Measurements from ENCODE around the gene DTWD1. TPM values are rescaled to one million over a fixed set of nuclear protein-coding genes. Genes with fewer than 3 reads are reported as not detected.

DTWD1 gene
- total RNA-seq, 4 donors from 2014 or later = 16.2 to 36.0 (median 27.8) TPM

DNA sequence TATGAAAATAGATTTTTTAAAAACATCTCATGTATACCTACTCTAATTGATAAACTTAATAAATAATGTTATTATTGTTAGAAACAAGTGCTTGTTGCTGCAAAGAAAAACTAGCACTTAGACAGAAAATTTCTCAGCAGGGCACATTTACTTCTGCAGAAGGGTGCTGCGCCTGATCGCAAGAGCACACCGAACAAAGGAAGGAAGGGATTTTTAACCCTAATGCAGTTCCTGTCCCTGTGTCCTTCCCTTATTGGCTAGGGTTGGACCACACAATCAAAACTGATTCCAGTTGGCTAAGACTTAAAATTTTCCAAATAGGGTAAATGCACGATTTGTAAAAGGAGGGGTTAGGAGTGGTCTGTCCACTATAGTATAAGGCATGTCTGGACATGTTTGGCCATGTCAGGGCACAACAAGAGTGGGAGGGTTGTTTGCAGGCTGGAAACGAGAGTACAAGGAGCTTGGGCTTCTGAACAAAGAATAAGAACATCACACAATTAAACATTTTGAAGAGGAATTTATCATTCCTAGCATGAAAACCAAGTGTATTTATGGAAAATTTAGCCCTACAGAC is 4.7 kb downstream of the DTWD1 start:
- DNase-seq = no peak
- no peaks in the 10 kb centered on the region for H3K27me3 ChIP-seq
- peaks cover 8 to 10% of the 10 kb centered on the region in 2 donors for H3K36me3 ChIP-seq
- no peaks in the 10 kb centered on the region for H3K9me3 ChIP-seq
- no peak overlapping the region for H3K27ac ChIP-seq
- TF ChIP-seq, protein P1, sequence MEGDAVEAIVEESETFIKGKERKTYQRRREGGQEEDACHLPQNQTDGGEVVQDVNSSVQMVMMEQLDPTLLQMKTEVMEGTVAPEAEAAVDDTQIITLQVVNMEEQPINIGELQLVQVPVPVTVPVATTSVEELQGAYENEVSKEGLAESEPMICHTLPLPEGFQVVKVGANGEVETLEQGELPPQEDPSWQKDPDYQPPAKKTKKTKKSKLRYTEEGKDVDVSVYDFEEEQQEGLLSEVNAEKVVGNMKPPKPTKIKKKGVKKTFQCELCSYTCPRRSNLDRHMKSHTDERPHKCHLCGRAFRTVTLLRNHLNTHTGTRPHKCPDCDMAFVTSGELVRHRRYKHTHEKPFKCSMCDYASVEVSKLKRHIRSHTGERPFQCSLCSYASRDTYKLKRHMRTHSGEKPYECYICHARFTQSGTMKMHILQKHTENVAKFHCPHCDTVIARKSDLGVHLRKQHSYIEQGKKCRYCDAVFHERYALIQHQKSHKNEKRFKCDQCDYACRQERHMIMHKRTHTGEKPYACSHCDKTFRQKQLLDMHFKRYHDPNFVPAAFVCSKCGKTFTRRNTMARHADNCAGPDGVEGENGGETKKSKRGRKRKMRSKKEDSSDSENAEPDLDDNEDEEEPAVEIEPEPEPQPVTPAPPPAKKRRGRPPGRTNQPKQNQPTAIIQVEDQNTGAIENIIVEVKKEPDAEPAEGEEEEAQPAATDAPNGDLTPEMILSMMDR (IDR thresholded peaks at IDR 0.05) = no peak
- no peak for TF ChIP-seq POLR2A (IDR thresholded peaks at IDR 0.05)
- H3K4me3 ChIP-seq (replicated peaks in 1 of 3) = no peak overlapping the region
- H3K4me1 ChIP-seq = peaks cover 0 to 13% of the 10 kb centered on the region in 2 donors
- intact Hi-C loops (cut with DNase I) = no loop called here
- 97 to 98% methylated on average over 5 of the region's 5 CpGs for WGBS, 2 donors

DNA sequence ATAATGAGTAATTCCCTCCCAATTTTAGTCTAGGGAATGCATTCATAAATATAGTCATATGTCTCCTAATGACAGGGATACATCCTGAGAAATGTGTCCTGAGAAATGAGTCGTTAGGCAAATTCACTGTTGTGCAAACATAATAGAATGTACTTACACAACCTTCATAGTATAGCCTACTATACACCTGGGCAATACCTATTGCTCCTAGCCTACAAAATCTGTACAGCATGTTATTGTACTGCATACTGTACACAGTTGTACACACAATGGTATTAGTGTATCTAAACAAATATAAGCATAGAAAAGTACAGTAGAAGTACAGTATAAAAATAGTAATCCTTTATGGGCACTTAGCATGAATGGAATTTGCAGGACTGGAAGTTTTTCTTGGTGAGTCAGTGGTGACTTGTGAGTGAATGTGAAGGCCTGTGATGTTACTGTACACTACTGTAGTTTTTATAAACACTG is 6.6 kb downstream of the DTWD1 start:
- 84 to 85% methylated on average over 1 of the region's 1 CpG for WGBS, 2 donors
- Histone ChIP-seq H3K27ac (no peak overlapping the region), H3K4me1 (peaks cover 0 to 8% of the 10 kb centered on the region in 2 donors), H3K27me3 (no peaks in the 10 kb centered on the region), H3K9me3 (no peaks in the 10 kb centered on the region), H3K4me3 (replicated peaks in 1 of 3) (no peak overlapping the region), H3K36me3 (peaks cover 8 to 10% of the 10 kb centered on the region in 2 donors)
- intact Hi-C loops (cut with DNase I) = no loop called here
- no peak for DNase-seq
- TF ChIP-seq, protein P1 (IDR thresholded peaks at IDR 0.05) = no peak
- TF ChIP-seq POLR2A (IDR thresholded peaks at IDR 0.05) = no peak

DNA sequence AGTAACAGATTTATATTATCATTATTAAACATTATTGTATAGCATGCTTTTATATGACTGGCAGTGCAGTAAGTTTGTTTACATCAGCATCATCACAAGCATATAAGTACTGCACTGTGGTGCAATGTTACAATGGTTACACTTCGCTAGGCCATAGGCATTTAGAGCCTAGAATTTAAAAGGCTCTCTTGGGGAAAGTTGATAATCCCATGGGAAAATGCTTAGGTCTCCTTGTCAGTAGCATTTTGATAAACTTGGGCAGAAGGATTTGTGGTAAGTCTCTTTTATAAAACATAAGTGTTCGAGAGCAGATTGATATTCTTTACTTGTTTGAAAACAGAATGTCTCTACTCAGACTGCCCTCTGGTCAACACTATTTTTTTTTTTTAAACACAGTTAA is 7.5 kb downstream of the DTWD1 start:
- Histone ChIP-seq H3K4me1 (no peaks in the 10 kb centered on the region), H3K27me3 (no peaks in the 10 kb centered on the region), H3K4me3 (replicated peaks in 1 of 3) (no peak overlapping the region), H3K36me3 (peaks cover 8 to 10% of the 10 kb centered on the region in 2 donors), H3K27ac (no peak overlapping the region), H3K9me3 (no peaks in the 10 kb centered on the region)
- WGBS, 2 donors = 93 to 95% methylated on average over 2 of the region's 2 CpGs
- no peak for DNase-seq
- intact Hi-C loops (cut with DNase I) = no loop called here
- no peak for TF ChIP-seq POLR2A (IDR thresholded peaks at IDR 0.05)
- TF ChIP-seq, protein P1 (IDR thresholded peaks at IDR 0.05) = no peak

DNA sequence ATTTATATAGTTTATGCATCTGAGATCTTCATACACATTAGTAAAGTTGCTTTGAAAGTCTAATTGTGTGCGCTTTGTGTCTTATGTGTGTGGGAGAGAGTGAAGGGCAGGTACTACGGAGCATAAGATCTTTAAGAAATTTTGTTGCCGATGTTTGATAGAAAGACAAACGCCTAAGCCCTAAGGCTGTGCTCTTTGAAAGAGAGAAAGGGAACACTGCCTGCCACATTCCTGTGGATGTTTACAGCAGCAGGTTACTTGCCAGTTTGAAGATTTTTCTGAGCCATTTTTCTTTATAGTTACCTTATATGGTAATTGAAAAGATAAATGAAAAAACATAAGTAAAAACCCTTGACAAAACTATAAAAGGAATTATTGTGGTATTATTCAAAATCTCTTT is 17.0 kb downstream of the DTWD1 start:
- 88 to 93% methylated on average over 4 of the region's 4 CpGs for WGBS, 2 donors
- no peaks in the 10 kb centered on the region for H3K4me1 ChIP-seq
- TF ChIP-seq, protein P1 (IDR thresholded peaks at IDR 0.05) = no peak
- TF ChIP-seq POLR2A (IDR thresholded peaks at IDR 0.05) = no peak
- no peak overlapping the region for H3K27ac ChIP-seq
- no peak overlapping the region for H3K4me3 ChIP-seq (replicated peaks in 1 of 3)
- no peaks in the 10 kb centered on the region for H3K9me3 ChIP-seq
- intact Hi-C loops (cut with DNase I) = no loop called here
- DNase-seq = no peak
- H3K36me3 ChIP-seq = peaks cover 4% of the 10 kb centered on the region in 2 donors
- H3K27me3 ChIP-seq = no peaks in the 10 kb centered on the region

DNA sequence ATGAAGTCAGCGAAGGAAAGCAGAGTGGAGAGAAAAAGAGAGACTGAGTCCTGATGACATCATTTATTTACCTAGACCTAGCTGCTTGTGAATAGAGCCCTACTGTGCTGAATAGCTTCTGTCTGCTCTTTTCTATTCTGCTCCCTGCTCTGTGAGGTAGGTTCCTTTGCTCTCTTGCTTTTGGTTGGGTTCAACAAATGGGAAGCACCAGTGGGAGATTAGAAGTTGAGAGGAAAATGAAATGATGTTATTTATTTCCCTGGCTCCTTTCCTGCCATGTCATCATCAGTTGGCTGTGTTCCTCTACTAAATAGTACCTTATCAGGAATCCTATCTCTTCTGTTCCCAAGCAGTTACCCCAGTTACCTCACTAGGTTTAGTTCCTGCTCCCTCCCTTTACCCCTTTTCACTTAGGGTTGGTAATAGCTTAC is 23.5 kb downstream of the DTWD1 start:
- Histone ChIP-seq H3K9me3 (no peaks in the 10 kb centered on the region), H3K4me3 (replicated peaks in 1 of 3) (no peak overlapping the region), H3K27me3 (no peaks in the 10 kb centered on the region), H3K27ac (peak overlapping the region; percentile 80 to 84 (median 81)), H3K4me1 (peaks cover 34 to 43% of the 10 kb centered on the region in 2 donors), H3K36me3 (no peaks in the 10 kb centered on the region)
- no peak for DNase-seq
- no peak for TF ChIP-seq POLR2A (IDR thresholded peaks at IDR 0.05)
- TF ChIP-seq, protein P1 (IDR thresholded peaks at IDR 0.05) = no peak
- intact Hi-C loops (cut with DNase I) = no loop called here
- WGBS, 2 donors = 91 to 97% methylated on average over 1 of the region's 1 CpG

All from thyroid gland (tissue), 4 donors.